HCT116 (cell line): ENCODE data around the gene CASP8AP2.

Experiments used
- ELF1 ChIP-seq: IDR thresholded peaks from 2 replicates; pipeline ENCODE4 v1.6.1; 2012; ENCODE audit warnings: low read depth, borderline replicate concordance
- EZH2 ChIP-seq: fragments of 200-600 bp; sonication (generic); IDR thresholded peaks from 2 replicates; pipeline ENCODE4 v1.6.1; 2017; ENCODE audit warnings: antibody characterized with exemption, mixed run types
- POLR2AphosphoS5 ChIP-seq: IDR thresholded peaks from 2 replicates; pipeline ENCODE4 v1.6.1; 2011; ENCODE audit warnings: mild to moderate bottlenecking, low read depth, low read length, moderate library complexity
- RAD21 ChIP-seq: IDR thresholded peaks from 2 replicates; pipeline ENCODE4 v1.6.1; 2012; ENCODE audit warnings: low read depth, mild to moderate bottlenecking
- SIN3A ChIP-seq: IDR thresholded peaks from 2 replicates; pipeline ENCODE4 v1.6.1; 2012; ENCODE audit warnings: low read depth
- TF ChIP-seq, protein P1 (sequence below), 3 experiments: fragments of 200-600 bp in 1 of 3; sonication (generic) in 1 of 3; IDR thresholded peaks in 2 of 3; conservative IDR thresholded peaks in 1 of 3; 2 replicates each; pipeline ENCODE4 v1.5.1; 2012 to 2017; ENCODE audit warnings: low read depth in 2 of 3, low read length in 2 of 3, antibody characterized with exemption in 1 of 3, borderline replicate concordance in 1 of 3, control low read depth in 1 of 3, mild to moderate bottlenecking in 1 of 3, mixed read lengths in 1 of 3, mixed run types in 1 of 3, moderate library complexity in 1 of 3; ENCODE audit not compliant: insufficient read depth in 1 of 3

- TF ChIP-seq, protein P1, sequence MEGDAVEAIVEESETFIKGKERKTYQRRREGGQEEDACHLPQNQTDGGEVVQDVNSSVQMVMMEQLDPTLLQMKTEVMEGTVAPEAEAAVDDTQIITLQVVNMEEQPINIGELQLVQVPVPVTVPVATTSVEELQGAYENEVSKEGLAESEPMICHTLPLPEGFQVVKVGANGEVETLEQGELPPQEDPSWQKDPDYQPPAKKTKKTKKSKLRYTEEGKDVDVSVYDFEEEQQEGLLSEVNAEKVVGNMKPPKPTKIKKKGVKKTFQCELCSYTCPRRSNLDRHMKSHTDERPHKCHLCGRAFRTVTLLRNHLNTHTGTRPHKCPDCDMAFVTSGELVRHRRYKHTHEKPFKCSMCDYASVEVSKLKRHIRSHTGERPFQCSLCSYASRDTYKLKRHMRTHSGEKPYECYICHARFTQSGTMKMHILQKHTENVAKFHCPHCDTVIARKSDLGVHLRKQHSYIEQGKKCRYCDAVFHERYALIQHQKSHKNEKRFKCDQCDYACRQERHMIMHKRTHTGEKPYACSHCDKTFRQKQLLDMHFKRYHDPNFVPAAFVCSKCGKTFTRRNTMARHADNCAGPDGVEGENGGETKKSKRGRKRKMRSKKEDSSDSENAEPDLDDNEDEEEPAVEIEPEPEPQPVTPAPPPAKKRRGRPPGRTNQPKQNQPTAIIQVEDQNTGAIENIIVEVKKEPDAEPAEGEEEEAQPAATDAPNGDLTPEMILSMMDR (IDR thresholded peaks at IDR 0.05 in 2 of 3, conservative IDR thresholded peaks at IDR 0.05 in 1 of 3; ENCODE audit: borderline replicate concordance in 1 of 3, insufficient read depth in 1 of 3, low read depth in 2 of 3, low read length in 2 of 3), result no peak
- TF ChIP-seq EZH2 (no peak), ELF1 (no peak), SIN3A (no peak), POLR2AphosphoS5 (no peak), RAD21 (no peak)
Observed at GRCh38 chr6:89874438-89874837, 44.8 kb downstream of the CASP8AP2 start.
